GM21737 (cell line): ENCODE measurements around the gene BTRC.

Experiments
- ATAC-seq: cut with Tn5 transposase; IDR thresholded peaks from one replicate; pipeline ENCODE4 v1.9.1; 2021; ENCODE audit warnings: mild to moderate bottlenecking, moderate library complexity; ENCODE audit not compliant: unreplicated experiment

BTRC gene

GRCh38 chr10:101476383-101476782, 122.4 kb downstream of the BTRC start:
- no peak for ATAC-seq

GRCh38 chr10:101478956-101479355, 125.0 kb downstream of the BTRC start:
- ATAC-seq: no peak

- no peak for ATAC-seq
Observed at GRCh38 chr10:101481256-101481655, 127.3 kb downstream of the BTRC start.

GRCh38 chr10:101482568-101482967, 128.6 kb downstream of the BTRC start:
- ATAC-seq: no peak

- ATAC-seq: no peak
Observed at GRCh38 chr10:101484175-101484745, 130.3 kb downstream of the BTRC start.

- ATAC-seq: no peak
Observed at GRCh38 chr10:101485207-101485606, 131.2 kb downstream of the BTRC start.

- ATAC-seq: no peak
Observed at GRCh38 chr10:101485681-101486554, 132.0 kb downstream of the BTRC start.

GRCh38 chr10:101487399-101487798, 133.4 kb downstream of the BTRC start:
- no peak for ATAC-seq

- no peak for ATAC-seq
Observed at GRCh38 chr10:101489355-101489754, 135.4 kb downstream of the BTRC start.

GRCh38 chr10:101490026-101490425, 136.1 kb downstream of the BTRC start:
- no peak for ATAC-seq

GRCh38 chr10:101492205-101492604, 138.2 kb downstream of the BTRC start:
- no peak for ATAC-seq

- no peak for ATAC-seq
Observed at GRCh38 chr10:101492814-101493213, 138.8 kb downstream of the BTRC start.

- no peak for ATAC-seq
Observed at GRCh38 chr10:101493249-101493648, 139.3 kb downstream of the BTRC start.

GRCh38 chr10:101493782-101494281, 139.9 kb downstream of the BTRC start:
- no peak for ATAC-seq

- ATAC-seq: no peak
Observed at GRCh38 chr10:101494650-101495049, 140.7 kb downstream of the BTRC start.

GRCh38 chr10:101495324-101495925, 141.5 kb downstream of the BTRC start:
- no peak for ATAC-seq

- no peak for ATAC-seq
Observed at GRCh38 chr10:101504438-101504837, 150.5 kb downstream of the BTRC start.

- ATAC-seq: no peak
Observed at GRCh38 chr10:101506829-101507661, 153.1 kb downstream of the BTRC start.

- ATAC-seq: no peak
Observed at GRCh38 chr10:101507828-101508227, 153.9 kb downstream of the BTRC start.

- no peak for ATAC-seq
Observed at GRCh38 chr10:101511938-101512337, 158.0 kb downstream of the BTRC start.

GRCh38 chr10:101512738-101513137, 158.8 kb downstream of the BTRC start:
- ATAC-seq: no peak
